ENCODE data around the gene MAP3K20. TPM values are rescaled to one million over a fixed set of nuclear protein-coding genes. Genes with fewer than 3 reads are reported as not detected.
"Not testable (repeated sequence)": the region's sequence is repeated elsewhere in the genome, so short reads cannot be mapped to it uniquely, and the experiment has no call there.

MAP3K20 gene
- total RNA-seq, 5 donors from 2014 or later (not counting 1 experiment from before 2014, with no cell fraction given), result 1.1 to 3.0 (median 1.4) TPM

GRCh38 chr2:173174339-173174738 lies 98.7 kb downstream of the MAP3K20 start:
- DNase-seq; H3K4me1 Mint-ChIP-seq; H3K27ac ChIP-seq (ENCODE audit: low read length); POLR2A ChIA-PET; H3K27me3 Mint-ChIP-seq; CTCF ChIA-PET; H3K4me1 ChIP-seq (ENCODE audit: control insufficient read depth in 1 of 2, extremely low read depth in 1 of 2, insufficient read depth in 2 of 2, low read length in 2 of 2); H3K36me3 Mint-ChIP-seq; H3K9me3 ChIP-seq; H3K27me3 ChIP-seq (replicated peaks in 1 of 2; ENCODE audit: control insufficient read depth in 2 of 2, extremely low read depth in 1 of 2, insufficient read depth in 2 of 2, low read length in 1 of 2); H3K27ac Mint-ChIP-seq; ATAC-seq (replicated peaks in 1 of 4); H3K4me3 Mint-ChIP-seq; H3K36me3 ChIP-seq (ENCODE audit: control insufficient read depth in 2 of 2, extremely low read depth in 1 of 2, insufficient read depth in 1 of 2, low read length in 1 of 2); H3K9me3 Mint-ChIP-seq; H3K4me3 ChIP-seq (ENCODE audit: control insufficient read depth in 1 of 2, extremely low read depth in 1 of 2, low read length in 1 of 2): not testable (repeated sequence)
- no CpG with 5 or more reads among the region's 3 CpGs for WGBS (ENCODE audit: insufficient coverage)

- no peak for ATAC-seq (replicated peaks in 1 of 4)
- peaks cover 6 to 9% of the 10 kb centered on the region in 2 donors for H3K27me3 Mint-ChIP-seq
- H3K27ac Mint-ChIP-seq, result no peak overlapping the region
- H3K4me1 ChIP-seq (ENCODE audit: control insufficient read depth in 1 of 2, extremely low read depth in 1 of 2, insufficient read depth in 2 of 2, low read length in 2 of 2), result no peaks in the 10 kb centered on the region
- CTCF ChIA-PET, result no interaction called here
- H3K36me3 ChIP-seq (ENCODE audit: control insufficient read depth in 2 of 2, extremely low read depth in 1 of 2, insufficient read depth in 1 of 2, low read length in 1 of 2), result no peaks in the 10 kb centered on the region
- H3K9me3 ChIP-seq, result no peaks in the 10 kb centered on the region
- DNase-seq, result no peak
- H3K4me1 Mint-ChIP-seq, result no peaks in the 10 kb centered on the region
- H3K4me3 ChIP-seq (ENCODE audit: control insufficient read depth in 1 of 2, extremely low read depth in 1 of 2, low read length in 1 of 2), result no peak overlapping the region
- no CpG with 5 or more reads among the region's 3 CpGs for WGBS (ENCODE audit: insufficient coverage)
- H3K9me3 Mint-ChIP-seq, result no peaks in the 10 kb centered on the region
- POLR2A ChIA-PET, result no interaction called here
- no peaks in the 10 kb centered on the region for H3K36me3 Mint-ChIP-seq
- no peak overlapping the region for H3K27ac ChIP-seq (ENCODE audit: low read length)
- no peak overlapping the region for H3K4me3 Mint-ChIP-seq
- peaks cover 0 to 3% of the 10 kb centered on the region in 2 experiments for H3K27me3 ChIP-seq (replicated peaks in 1 of 2; ENCODE audit: control insufficient read depth in 2 of 2, extremely low read depth in 1 of 2, insufficient read depth in 2 of 2, low read length in 1 of 2)
These were observed 99.6 kb downstream of the MAP3K20 start for GRCh38 chr2:173175222-173175621.

GRCh38 chr2:173181982-173182381 lies 106.3 kb downstream of the MAP3K20 start:
- no peak for ATAC-seq (replicated peaks in 1 of 4)
- CTCF ChIA-PET, result no interaction called here
- WGBS (ENCODE audit: insufficient coverage), result no CpG with 5 or more reads among the region's 2 CpGs
- H3K4me3 Mint-ChIP-seq, result no peak overlapping the region
- no peaks in the 10 kb centered on the region for H3K4me1 ChIP-seq (ENCODE audit: control insufficient read depth in 1 of 2, extremely low read depth in 1 of 2, insufficient read depth in 2 of 2, low read length in 2 of 2)
- H3K9me3 Mint-ChIP-seq, result peaks cover 0 to 3% (median 0%) of the 10 kb centered on the region in 3 donors
- H3K27me3 ChIP-seq (replicated peaks in 1 of 2; ENCODE audit: control insufficient read depth in 2 of 2, extremely low read depth in 1 of 2, insufficient read depth in 2 of 2, low read length in 1 of 2), result peaks cover 0 to 3% of the 10 kb centered on the region in 2 experiments
- H3K4me3 ChIP-seq (ENCODE audit: control insufficient read depth in 1 of 2, extremely low read depth in 1 of 2, low read length in 1 of 2), result no peak overlapping the region
- H3K36me3 ChIP-seq (ENCODE audit: control insufficient read depth in 2 of 2, extremely low read depth in 1 of 2, insufficient read depth in 1 of 2, low read length in 1 of 2), result no peaks in the 10 kb centered on the region
- no peak for DNase-seq
- H3K9me3 ChIP-seq, result no peaks in the 10 kb centered on the region
- no peak overlapping the region for H3K27ac ChIP-seq (ENCODE audit: low read length)
- no peak overlapping the region for H3K27ac Mint-ChIP-seq
- H3K36me3 Mint-ChIP-seq, result no peaks in the 10 kb centered on the region
- no peaks in the 10 kb centered on the region for H3K4me1 Mint-ChIP-seq
- H3K27me3 Mint-ChIP-seq, result peaks cover 0 to 4% of the 10 kb centered on the region in 2 donors
- POLR2A ChIA-PET, result no interaction called here

GRCh38 chr2:173184031-173185004 lies 108.7 kb downstream of the MAP3K20 start:
- Histone ChIP-seq H3K9me3 (no peaks in the 10 kb centered on the region), H3K4me1 (ENCODE audit: control insufficient read depth in 1 of 2, extremely low read depth in 1 of 2, insufficient read depth in 2 of 2, low read length in 2 of 2) (no peaks in the 10 kb centered on the region), H3K4me3 (ENCODE audit: control insufficient read depth in 1 of 2, extremely low read depth in 1 of 2, low read length in 1 of 2) (no peak overlapping the region), H3K27ac (ENCODE audit: low read length) (no peak overlapping the region), H3K36me3 (ENCODE audit: control insufficient read depth in 2 of 2, extremely low read depth in 1 of 2, insufficient read depth in 1 of 2, low read length in 1 of 2) (no peaks in the 10 kb centered on the region), H3K27me3 (replicated peaks in 1 of 2; ENCODE audit: control insufficient read depth in 2 of 2, extremely low read depth in 1 of 2, insufficient read depth in 2 of 2, low read length in 1 of 2) (no peaks in the 10 kb centered on the region)
- POLR2A ChIA-PET, result no interaction called here
- 81% methylated on average over 5 of the region's 11 CpGs for WGBS (ENCODE audit: insufficient coverage)
- no peaks in the 10 kb centered on the region for H3K27me3 Mint-ChIP-seq
- CTCF ChIA-PET, result no interaction called here
- H3K4me1 Mint-ChIP-seq, result no peaks in the 10 kb centered on the region
- H3K9me3 Mint-ChIP-seq, result peaks cover 0 to 3% (median 0%) of the 10 kb centered on the region in 3 donors
- H3K4me3 Mint-ChIP-seq, result no peak overlapping the region
- ATAC-seq (replicated peaks in 1 of 4) (no peak), DNase-seq (no peak)
- no peaks in the 10 kb centered on the region for H3K36me3 Mint-ChIP-seq
- no peak overlapping the region for H3K27ac Mint-ChIP-seq

- H3K27ac Mint-ChIP-seq, result no peak overlapping the region
- H3K4me3 Mint-ChIP-seq, result no peak overlapping the region
- H3K36me3 ChIP-seq (ENCODE audit: control insufficient read depth in 2 of 2, extremely low read depth in 1 of 2, insufficient read depth in 1 of 2, low read length in 1 of 2), result no peaks in the 10 kb centered on the region
- H3K27ac ChIP-seq (ENCODE audit: low read length), result no peak overlapping the region
- ChIA-PET CTCF (no interaction called here), POLR2A (no interaction called here)
- H3K9me3 ChIP-seq, result no peaks in the 10 kb centered on the region
- no peak for DNase-seq
- H3K9me3 Mint-ChIP-seq, result peaks cover 0 to 3% (median 0%) of the 10 kb centered on the region in 3 donors
- ATAC-seq (replicated peaks in 1 of 4), result no peak
- H3K4me1 Mint-ChIP-seq, result no peaks in the 10 kb centered on the region
- no peaks in the 10 kb centered on the region for H3K27me3 Mint-ChIP-seq
- no peak overlapping the region for H3K4me3 ChIP-seq (ENCODE audit: control insufficient read depth in 1 of 2, extremely low read depth in 1 of 2, low read length in 1 of 2)
- H3K4me1 ChIP-seq (ENCODE audit: control insufficient read depth in 1 of 2, extremely low read depth in 1 of 2, insufficient read depth in 2 of 2, low read length in 2 of 2), result no peaks in the 10 kb centered on the region
- no peaks in the 10 kb centered on the region for H3K27me3 ChIP-seq (replicated peaks in 1 of 2; ENCODE audit: control insufficient read depth in 2 of 2, extremely low read depth in 1 of 2, insufficient read depth in 2 of 2, low read length in 1 of 2)
- H3K36me3 Mint-ChIP-seq, result no peaks in the 10 kb centered on the region
These were observed 109.8 kb downstream of the MAP3K20 start for GRCh38 chr2:173185437-173185836.

GRCh38 chr2:173187941-173188788 lies 112.5 kb downstream of the MAP3K20 start:
- H3K27ac ChIP-seq (ENCODE audit: low read length), result no peak overlapping the region
- no peaks in the 10 kb centered on the region for H3K27me3 ChIP-seq (replicated peaks in 1 of 2; ENCODE audit: control insufficient read depth in 2 of 2, extremely low read depth in 1 of 2, insufficient read depth in 2 of 2, low read length in 1 of 2)
- ATAC-seq (replicated peaks in 1 of 4), result no peak
- no peak overlapping the region for H3K4me3 Mint-ChIP-seq
- H3K27me3 Mint-ChIP-seq, result no peaks in the 10 kb centered on the region
- H3K4me3 ChIP-seq (ENCODE audit: control insufficient read depth in 1 of 2, extremely low read depth in 1 of 2, low read length in 1 of 2), result no peak overlapping the region
- H3K9me3 ChIP-seq, result no peaks in the 10 kb centered on the region
- no peak overlapping the region for H3K27ac Mint-ChIP-seq
- H3K36me3 Mint-ChIP-seq, result no peaks in the 10 kb centered on the region
- CTCF ChIA-PET, result interaction anchor here in 1 of 2 donors (0.7 kb wide), 1 partner anchor 127 kb away, joined by 3 read pairs; no protein-coding TSS in a partner anchor
- POLR2A ChIA-PET, result no interaction called here
- H3K4me1 ChIP-seq (ENCODE audit: control insufficient read depth in 1 of 2, extremely low read depth in 1 of 2, insufficient read depth in 2 of 2, low read length in 2 of 2), result no peaks in the 10 kb centered on the region
- WGBS (ENCODE audit: insufficient coverage), result 60% methylated on average over 1 of the region's 6 CpGs
- no peaks in the 10 kb centered on the region for H3K36me3 ChIP-seq (ENCODE audit: control insufficient read depth in 2 of 2, extremely low read depth in 1 of 2, insufficient read depth in 1 of 2, low read length in 1 of 2)
- H3K9me3 Mint-ChIP-seq, result no peaks in the 10 kb centered on the region
- H3K4me1 Mint-ChIP-seq, result no peaks in the 10 kb centered on the region
- no peak for DNase-seq
